ENCODE measurements around the gene CCDC149.

CCDC149 gene

GRCh38 chr4:24775032-24775605 is 137.7 kb downstream of the CCDC149 start:
- DNase-seq (ENCODE audit: low read depth), result no peak

DNA sequence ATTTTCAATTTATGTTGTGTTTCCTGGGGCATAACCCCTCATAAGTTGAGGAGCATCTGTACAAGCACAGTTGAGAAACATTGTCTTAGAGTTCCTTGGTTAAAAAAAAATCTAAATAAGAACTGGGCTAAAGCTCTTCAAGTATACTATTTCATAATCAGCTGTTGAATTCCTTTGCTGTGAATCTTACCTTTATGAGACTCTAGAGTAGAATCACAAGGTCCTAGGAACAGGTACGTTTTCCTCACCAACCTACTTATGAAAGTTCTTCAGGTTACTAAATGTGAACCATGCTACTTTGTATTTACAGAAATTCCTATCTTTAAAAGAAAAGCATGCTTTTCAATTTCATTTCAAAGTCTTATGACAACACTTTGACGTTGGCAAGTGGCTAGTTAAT is 138.4 kb downstream of the CCDC149 start:
- no peak for DNase-seq (ENCODE audit: low read depth)

DNA sequence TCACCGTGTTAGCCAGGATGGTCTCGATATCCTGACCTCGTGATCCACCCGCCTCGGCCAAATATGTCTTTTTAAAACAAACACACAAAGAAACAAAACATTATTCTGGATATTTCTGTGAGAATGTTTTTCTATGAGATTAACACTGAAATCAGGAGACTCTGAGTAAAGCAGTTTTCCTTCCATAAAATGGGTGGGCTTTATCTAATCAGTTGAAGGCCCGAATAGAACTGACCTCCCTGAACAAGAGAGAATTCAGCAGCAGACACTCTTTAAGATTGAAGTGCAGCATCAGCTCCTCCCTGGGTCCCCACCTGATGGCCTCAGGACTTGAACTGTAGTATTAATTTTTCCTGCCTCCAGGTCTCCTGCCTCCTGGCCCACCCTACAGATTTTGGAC is 139.9 kb downstream of the CCDC149 start:
- no peak for DNase-seq (ENCODE audit: low read depth)

GRCh38 chr4:24772061-24772705 is 140.7 kb downstream of the CCDC149 start:
- DNase-seq (ENCODE audit: low read depth), result no peak

- no peak for DNase-seq (ENCODE audit: low read depth)
These were observed 141.6 kb downstream of the CCDC149 start for GRCh38 chr4:24771241-24771640.

GRCh38 chr4:24770667-24771066 is 142.2 kb downstream of the CCDC149 start:
- no peak for DNase-seq (ENCODE audit: low read depth)

GRCh38 chr4:24770032-24770584 is 142.7 kb downstream of the CCDC149 start:
- no peak for DNase-seq (ENCODE audit: low read depth)

DNA sequence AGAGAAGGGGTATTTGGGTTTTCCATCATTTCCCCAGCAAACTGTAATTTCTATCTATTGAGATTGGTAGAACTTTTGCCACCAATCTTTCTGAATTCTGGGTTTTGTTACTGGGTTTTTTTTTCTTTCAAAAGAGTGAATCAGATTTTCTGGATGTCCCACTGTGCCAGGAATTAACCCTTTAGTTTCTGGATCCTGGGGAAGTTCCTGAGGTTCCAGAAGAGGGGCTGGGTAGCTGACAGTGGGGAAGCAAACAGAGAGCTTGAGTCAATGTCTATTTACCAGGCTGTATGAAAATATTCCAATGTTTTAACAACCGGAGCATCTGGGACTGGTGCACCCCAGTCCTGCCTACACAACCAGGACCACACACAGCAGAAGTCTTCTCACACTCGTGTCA is 143.3 kb downstream of the CCDC149 start:
- DNase-seq (ENCODE audit: low read depth), result no peak

DNA sequence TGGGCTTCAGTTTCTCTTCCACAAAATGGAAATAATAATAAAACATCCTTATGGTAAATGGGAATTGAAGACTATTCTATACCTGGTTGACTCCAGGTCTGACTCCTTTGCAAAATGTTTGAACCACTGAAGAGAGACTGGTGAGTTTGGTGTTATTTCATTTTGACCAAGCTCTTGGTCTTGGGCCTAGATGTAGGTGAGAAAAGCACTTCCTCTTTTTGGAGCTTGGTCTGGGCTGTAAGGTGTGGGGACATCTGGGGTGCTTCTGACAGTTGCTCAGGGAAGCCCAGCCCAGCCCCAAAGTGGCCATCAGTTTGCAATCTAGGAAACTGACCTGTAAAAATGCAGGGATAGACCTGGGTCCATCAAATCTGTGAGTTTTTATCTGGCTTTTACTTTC is 144.2 kb downstream of the CCDC149 start:
- no peak for DNase-seq (ENCODE audit: low read depth)

- DNase-seq (ENCODE audit: low read depth), result no peak
These were observed 144.8 kb downstream of the CCDC149 start for GRCh38 chr4:24768006-24768405.

- DNase-seq (ENCODE audit: low read depth), result no peak
These were observed 147.4 kb downstream of the CCDC149 start for GRCh38 chr4:24765376-24765988.

DNA sequence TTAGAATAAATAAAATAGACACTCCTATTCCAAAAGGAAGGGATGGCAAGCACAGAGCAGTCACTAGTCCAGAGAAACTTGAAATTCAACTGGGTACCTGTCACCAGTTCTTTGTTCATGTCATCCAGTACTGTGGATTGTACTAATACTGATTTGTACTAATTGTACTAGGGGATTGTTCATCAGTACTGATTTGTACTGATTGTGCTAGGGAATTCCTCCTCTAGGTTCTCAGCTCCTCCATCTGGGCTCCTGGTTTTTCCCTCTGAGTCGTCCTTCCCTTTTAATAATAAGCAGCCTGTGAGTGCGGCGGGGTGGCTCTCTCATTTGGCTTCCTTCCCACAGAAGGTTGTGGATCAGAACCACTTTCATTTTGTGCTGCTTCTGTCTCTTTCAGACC is 148.5 kb downstream of the CCDC149 start:
- DNase-seq (ENCODE audit: low read depth), result no peak

- no peak for DNase-seq (ENCODE audit: low read depth)
These were observed 149.1 kb downstream of the CCDC149 start for GRCh38 chr4:24763631-24764297.

Measured in stimulated activated CD8-positive, alpha-beta memory T cell treated with anti-CD3 and anti-CD28 coated beads, Interleukin-12 subunit alpha, Interleukin-12 subunit beta, amount 100 ng/mL, for 4 hours (primary cell).